Cardiac muscle cell (in vitro differentiated cells and primary cell): ENCODE data around the gene ALCAM. TPM values are rescaled to one million over a fixed set of nuclear protein-coding genes. Genes with fewer than 3 reads are reported as not detected.

Experiments used
- DNase-seq, 2 donors: peaks; one replicate each; pipeline versions ENCODE4 v3.0.0 to v3.0.0-alpha.2; 2010 to 2017; ENCODE audit warnings: low read depth in 1 of 2, low spot score in 1 of 2
- H3K27ac ChIP-seq: fragments of 200-600 bp; sonication (generic); 2 replicates; pipeline ENCODE4 v1.5.1; 2016
- H3K27me3 ChIP-seq: fragments of 200-600 bp; sonication (generic); 2 replicates; pipeline ENCODE4 v1.6.0; 2016; ENCODE audit warnings: control low read depth
- H3K36me3 ChIP-seq: fragments of 200-600 bp; sonication (generic); 2 replicates; pipeline ENCODE4 v1.5.1; 2016; ENCODE audit warnings: control low read depth
- H3K4me1 ChIP-seq: fragments of 200-600 bp; sonication (generic); 2 replicates; pipeline ENCODE4 v1.8.1; 2017; ENCODE audit warnings: low read depth, mild to moderate bottlenecking, mixed run types
- H3K4me3 ChIP-seq: fragments of 200-600 bp; sonication (generic); 2 replicates; pipeline ENCODE4 v1.5.1; 2016; ENCODE audit warnings: mild to moderate bottlenecking
- H3K9me3 ChIP-seq: fragments of 200-600 bp; sonication (generic); 2 replicates; pipeline ENCODE4 v1.5.1; 2017; ENCODE audit warnings: low read depth, mild to moderate bottlenecking, control low read depth
- polyA plus RNA-seq: library from polyadenylated mRNA; unstranded; fragments of >200 nt; fragmentation: Nextera tagmentation; extraction: Ambion mirVana; gene quantifications from 2 replicates; pipeline ENCODE4 v1.2.1, GENCODE V29; 2016
- total RNA-seq: library from RNA; depleted of rRNA; stranded (reverse); fragments of >200 nt; gene quantifications from 2 replicates; pipeline ENCODE4 v1.2.3, GENCODE V29; 2016
- TF ChIP-seq, protein P1 (sequence below): IDR thresholded peaks from 2 replicates; pipeline ENCODE4 v1.5.1; 2012; ENCODE audit warnings: low read depth, mild to moderate bottlenecking, low read length

ALCAM gene
- total and polyA plus RNA-seq, 2 experiments from 2014 or later: 15.3 to 28.9 TPM

- Histone ChIP-seq H3K4me1 (no peaks in the 10 kb centered on the region), H3K9me3 (no peaks in the 10 kb centered on the region), H3K27ac (no peak overlapping the region), H3K27me3 (no peaks in the 10 kb centered on the region), H3K4me3 (no peak overlapping the region), H3K36me3 (no peaks in the 10 kb centered on the region)
- TF ChIP-seq, protein P1, sequence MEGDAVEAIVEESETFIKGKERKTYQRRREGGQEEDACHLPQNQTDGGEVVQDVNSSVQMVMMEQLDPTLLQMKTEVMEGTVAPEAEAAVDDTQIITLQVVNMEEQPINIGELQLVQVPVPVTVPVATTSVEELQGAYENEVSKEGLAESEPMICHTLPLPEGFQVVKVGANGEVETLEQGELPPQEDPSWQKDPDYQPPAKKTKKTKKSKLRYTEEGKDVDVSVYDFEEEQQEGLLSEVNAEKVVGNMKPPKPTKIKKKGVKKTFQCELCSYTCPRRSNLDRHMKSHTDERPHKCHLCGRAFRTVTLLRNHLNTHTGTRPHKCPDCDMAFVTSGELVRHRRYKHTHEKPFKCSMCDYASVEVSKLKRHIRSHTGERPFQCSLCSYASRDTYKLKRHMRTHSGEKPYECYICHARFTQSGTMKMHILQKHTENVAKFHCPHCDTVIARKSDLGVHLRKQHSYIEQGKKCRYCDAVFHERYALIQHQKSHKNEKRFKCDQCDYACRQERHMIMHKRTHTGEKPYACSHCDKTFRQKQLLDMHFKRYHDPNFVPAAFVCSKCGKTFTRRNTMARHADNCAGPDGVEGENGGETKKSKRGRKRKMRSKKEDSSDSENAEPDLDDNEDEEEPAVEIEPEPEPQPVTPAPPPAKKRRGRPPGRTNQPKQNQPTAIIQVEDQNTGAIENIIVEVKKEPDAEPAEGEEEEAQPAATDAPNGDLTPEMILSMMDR: no peak
- DNase-seq: no peak
These were observed 212.7 kb downstream of the ALCAM start for GRCh38 chr3:105579439-105579838.

DNA sequence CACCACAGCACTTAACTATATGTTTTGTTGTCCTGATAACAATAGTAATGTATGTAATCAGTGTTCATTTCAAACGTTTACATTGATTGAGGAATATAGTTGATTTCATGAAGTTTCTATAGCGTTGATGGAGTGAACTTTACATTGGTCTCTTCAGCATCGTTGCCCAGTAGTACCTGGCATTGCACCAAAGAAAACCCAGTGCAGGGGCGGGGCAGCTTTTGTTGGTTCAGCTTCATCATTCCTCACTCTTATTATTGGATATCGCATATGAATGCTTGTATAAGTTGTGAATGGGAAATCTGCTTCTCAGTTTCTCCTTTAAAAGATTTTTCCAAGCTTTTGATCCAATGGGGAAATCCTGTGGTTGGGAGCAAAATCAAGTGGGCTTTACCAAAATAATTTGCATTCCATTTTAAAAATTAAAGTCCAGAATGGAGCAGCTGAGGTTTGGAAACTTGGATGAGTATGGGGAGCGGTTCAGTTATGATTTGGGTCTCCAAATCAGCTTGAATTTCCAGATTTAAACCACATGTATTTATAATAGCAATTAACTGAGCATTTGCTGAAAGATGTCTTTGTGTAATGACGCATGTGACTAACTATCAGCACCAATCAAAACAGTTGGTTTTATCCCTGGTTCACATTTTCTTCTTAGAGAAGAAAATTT lies 213.7 kb downstream of the ALCAM start:
- TF ChIP-seq, protein P1: no peak
- Histone ChIP-seq H3K27ac (no peak overlapping the region), H3K36me3 (no peaks in the 10 kb centered on the region), H3K4me1 (no peaks in the 10 kb centered on the region), H3K9me3 (no peaks in the 10 kb centered on the region), H3K27me3 (no peaks in the 10 kb centered on the region), H3K4me3 (no peak overlapping the region)
- DNase-seq: no peak

DNA sequence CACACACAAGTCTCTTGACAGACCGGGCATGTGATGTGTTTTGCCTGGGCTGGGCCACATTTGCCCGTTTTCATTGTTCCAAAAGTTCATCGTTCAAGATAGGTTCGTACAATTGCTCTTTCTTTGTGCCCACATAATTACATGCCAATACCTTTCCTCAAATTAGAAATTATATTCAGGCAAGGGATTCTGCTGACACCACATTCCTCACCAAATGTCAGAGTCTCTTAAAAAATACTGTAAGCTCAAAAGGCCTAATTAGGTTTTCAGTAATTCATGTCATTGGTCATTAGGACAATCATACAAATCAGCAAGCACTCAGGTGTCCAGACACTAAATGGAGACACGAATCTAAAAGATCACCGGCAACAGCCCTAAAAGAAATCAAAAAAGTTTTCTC lies 215.3 kb downstream of the ALCAM start:
- TF ChIP-seq, protein P1: no peak

DNA sequence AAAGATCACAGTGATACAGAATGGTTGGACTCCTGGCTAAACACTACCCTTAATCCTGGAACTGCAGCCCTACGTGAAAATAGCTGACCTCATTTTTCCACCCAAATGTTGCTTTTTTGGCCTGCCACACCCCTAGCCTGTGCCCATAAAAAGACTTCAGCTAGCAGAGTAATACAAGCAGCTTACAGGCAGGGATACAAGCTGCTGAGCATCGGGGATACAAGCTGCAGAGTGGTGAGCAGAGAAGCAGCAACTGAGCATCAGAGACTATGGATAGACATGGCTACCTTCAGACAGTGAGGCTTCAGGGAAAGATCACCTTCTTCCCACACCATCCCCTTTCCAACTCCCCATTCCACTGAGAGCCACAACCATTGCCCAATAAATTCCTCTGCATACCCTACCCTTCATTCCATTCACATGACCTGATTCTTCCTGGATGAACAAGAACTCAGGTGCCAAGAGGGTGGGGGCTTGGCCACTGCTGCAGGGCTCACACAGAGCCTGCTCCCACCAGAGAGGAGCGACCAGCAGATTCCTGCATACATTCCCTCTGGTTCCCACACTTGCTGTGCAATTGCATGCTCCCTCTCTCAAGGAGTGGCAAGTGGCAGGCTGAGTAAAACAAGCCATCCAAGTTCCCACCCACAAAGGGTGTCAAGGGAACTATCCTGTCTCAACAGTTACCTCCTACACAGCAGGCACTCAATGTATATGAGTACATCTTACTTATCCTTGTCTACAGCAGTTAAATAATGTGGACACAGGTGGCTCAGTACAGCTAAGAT lies 217.5 kb downstream of the ALCAM start:
- no peaks in the 10 kb centered on the region for H3K9me3 ChIP-seq
- TF ChIP-seq, protein P1: no peak
- H3K4me3 ChIP-seq: no peak overlapping the region
- H3K27me3 ChIP-seq: no peaks in the 10 kb centered on the region
- DNase-seq: no peak
- no peaks in the 10 kb centered on the region for H3K4me1 ChIP-seq
- no peaks in the 10 kb centered on the region for H3K36me3 ChIP-seq
- H3K27ac ChIP-seq: no peak overlapping the region

More for the DNA sequence above, 215.3 kb downstream of the ALCAM start:
- Histone ChIP-seq H3K4me3 (no peak overlapping the region), H3K9me3 (no peaks in the 10 kb centered on the region), H3K36me3 (no peaks in the 10 kb centered on the region), H3K4me1 (no peaks in the 10 kb centered on the region), H3K27me3 (no peaks in the 10 kb centered on the region), H3K27ac (no peak overlapping the region)
- DNase-seq: no peak

- no peaks in the 10 kb centered on the region for H3K4me1 ChIP-seq
- H3K9me3 ChIP-seq: no peaks in the 10 kb centered on the region
- TF ChIP-seq, protein P1: no peak
- H3K4me3 ChIP-seq: no peak overlapping the region
- no peak for DNase-seq
- no peaks in the 10 kb centered on the region for H3K36me3 ChIP-seq
- H3K27ac ChIP-seq: no peak overlapping the region
- no peaks in the 10 kb centered on the region for H3K27me3 ChIP-seq
These were observed 226.6 kb downstream of the ALCAM start for GRCh38 chr3:105593315-105593714.
